Measurements from ENCODE around the gene SIDT2.

SIDT2 gene

GRCh38 chr11:117223741-117224689 is 45.5 kb downstream of the SIDT2 start:
- DNase-seq: peak; percentile 70

DNA sequence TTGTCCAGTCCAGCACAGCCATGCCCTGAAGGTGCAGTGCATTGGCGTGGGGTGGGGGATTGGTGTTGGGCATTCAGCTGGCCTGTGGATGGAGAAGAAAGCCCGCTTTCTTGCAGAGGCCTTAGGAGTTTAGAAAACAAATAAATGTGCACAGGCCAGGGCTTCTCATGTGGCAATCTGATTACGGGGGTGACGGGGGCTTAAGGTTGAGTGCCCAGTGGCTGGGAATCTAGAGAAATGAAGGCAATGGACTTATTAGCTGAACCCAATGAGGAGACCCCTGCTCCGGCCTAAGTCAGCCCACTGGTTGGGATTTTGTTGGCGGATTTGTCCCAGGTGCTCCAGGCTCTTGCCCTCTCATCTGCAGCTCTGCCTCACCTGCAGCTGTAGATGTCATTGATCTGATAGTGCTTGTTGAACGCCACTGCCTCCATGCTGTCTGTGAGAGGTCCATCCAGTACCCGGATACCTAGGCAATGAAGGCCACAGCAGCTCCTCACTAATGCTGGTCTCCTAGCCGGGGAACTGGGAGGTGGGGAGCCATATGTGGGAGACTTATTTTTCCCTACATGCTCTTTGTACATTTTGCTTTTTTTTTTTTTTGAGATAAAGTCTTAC is 47.1 kb downstream of the SIDT2 start:
- no peak for DNase-seq

DNA sequence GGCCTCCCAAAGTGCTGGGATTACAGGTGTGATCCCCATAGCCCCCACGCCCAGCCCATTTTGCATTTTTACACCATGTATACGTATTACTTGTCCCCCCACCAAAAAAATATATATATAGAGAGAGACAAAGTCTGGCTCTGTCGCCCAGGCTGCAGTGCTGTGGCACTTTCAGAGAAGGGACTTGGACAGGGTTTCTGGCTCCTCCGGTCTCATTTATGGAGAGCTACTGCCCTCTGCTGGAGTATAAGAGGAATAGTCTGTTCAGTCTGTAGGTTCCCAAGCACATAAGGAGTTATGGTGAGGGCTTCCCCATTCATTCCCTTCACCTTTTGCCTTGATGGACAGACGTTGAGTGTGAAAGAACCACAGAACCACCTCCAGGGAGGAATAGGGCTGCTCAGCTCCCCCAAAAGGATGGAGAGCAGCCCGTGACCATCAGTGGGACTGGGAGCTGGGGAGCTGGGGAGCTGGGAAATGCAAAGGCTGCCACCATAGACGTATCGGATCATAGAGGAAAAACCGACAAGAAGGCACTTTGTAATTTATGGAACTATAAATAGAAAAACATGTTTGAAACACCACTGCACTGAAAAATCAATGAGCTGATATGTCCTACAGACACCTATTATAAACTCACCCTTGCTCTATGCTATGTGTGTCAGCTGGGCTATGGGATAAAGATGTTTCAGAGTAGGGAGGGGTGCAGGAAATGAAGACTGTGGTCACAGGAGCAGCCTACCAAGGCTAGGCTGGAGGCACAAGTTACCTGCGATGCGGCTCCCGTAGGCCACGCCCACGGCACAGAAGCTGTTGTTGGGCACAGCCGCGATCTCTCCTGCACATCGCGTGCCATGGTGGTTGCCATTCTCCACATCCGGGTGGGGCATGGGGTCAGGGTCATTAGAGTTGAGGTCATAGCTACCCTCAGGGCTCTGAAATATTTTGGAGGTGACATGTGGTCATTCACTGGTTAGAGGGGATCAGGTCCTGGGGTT is 48.1 kb downstream of the SIDT2 start:
- DNase-seq: peak; percentile 94

DNA sequence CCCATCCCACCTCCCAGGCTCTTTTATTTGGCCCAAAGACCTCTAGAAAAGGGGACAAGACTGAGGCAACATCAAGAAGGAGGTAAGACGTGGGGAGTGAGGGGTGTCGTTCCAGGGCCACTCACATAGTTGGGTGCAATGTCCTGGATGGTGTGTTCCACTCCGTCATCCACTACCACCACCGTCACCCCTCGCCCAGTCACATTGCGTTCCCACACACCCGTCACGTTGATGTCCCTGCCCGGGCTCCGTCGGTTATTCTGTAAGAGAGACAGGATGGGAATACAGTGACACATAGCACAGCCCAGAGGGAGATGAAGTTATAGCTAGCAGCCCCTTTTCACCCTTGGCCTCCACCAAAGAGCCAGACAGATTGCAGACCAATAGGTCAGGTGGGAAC is 49.5 kb downstream of the SIDT2 start:
- DNase-seq: no peak

DNA sequence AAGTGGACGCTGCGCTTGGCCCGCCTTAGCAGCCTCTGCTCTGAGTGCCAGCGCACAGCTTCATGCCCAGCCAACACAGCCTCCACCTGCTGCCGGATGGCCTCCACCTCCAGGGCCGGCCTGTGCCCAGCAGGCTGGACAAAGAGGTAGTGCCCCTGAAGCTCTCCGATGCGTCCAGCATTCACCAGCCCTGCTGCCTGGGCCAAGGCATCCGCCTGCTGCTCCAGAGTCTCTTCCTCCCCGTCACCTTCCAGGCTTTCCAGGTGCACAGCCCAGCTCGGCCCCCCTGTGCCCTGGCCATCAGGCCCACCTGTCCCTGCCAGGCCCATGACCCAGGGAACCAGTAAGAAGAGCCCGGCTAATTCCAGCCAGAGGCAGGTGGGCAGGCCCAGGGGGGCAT is 50.9 kb downstream of the SIDT2 start:
- no peak for DNase-seq

DNA sequence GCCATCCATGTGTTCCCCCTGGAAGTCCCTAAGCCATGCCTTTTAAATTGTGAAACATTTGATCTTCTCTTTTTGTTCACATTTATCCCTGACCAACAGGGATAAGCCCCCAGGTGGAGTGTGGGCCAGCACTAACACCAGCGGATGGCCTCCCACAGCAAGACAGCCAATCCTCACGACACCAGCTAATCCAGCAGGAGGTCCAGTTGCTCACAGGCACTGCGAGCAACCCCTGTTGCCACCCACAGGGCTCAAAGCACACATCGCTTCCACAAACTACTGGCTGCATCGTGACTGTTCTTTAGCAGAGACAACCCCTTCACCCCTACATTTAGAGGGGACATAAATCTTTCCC is 51.4 kb downstream of the SIDT2 start:
- no peak for DNase-seq

GRCh38 chr11:117230286-117230961 is 51.9 kb downstream of the SIDT2 start:
- DNase-seq: no peak

- DNase-seq: no peak
Observed at GRCh38 chr11:117230999-117231841, 52.7 kb downstream of the SIDT2 start.

DNA sequence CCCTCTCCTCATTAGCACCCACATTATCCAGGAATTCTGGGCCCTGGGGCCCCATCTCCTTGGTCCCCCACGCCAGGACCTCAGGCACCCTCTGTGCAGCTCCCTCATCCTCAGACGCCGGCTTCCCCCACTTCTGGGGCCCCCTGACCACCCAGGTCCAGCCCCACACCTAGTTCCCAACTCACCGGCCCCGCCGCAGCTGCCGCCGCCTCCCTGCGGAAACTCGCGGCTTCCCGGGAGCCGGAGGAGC is 53.2 kb downstream of the SIDT2 start, which contains the start of gene PCSK7:
Gene PCSK7, minus strand, starts transcription at position 232 of the 250 bp plus-strand sequence. CDS start 2,229 bp downstream, outside the sequence.
- no peak for DNase-seq

DNA sequence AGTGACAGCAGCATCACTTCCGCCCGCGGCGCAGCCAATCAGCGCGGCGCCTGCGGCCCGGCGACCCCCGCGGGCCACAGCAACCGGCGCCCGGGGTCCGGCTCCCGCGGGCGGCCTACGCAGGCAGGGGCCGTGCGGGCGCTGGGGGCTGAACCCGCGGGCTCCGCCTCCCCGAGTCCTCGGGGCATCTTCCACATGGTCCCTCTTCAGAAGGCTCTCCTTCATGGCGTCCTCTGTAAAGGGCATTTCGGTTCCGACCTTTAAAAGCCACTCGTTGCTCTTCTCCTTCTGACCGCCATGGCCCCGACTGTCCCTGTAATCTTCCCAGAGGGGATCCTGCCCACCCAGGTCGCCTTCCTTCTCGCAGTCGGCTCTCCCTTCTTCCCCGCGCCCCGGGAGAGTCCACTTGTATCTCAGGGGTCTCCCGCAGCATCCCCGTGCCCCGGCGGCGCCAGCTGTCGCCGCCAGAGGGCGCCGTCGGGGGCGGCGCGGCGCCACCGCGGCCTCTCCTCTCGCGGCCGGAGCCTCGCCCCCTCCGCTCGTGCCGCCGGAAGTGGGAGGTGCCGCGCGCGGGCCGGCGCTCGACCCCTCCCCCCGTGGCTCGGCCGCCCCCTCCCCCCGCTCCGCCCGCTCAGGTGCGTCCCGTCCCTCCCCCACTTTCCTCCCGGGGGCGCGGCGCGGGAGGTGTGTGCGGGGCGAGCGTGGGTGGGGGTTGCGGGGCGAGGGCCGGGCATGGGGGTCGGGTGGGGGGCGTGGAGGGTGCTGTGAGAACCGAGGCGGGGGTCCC is 53.7 kb downstream of the SIDT2 start, which contains the start of gene RNF214:
Gene RNF214, plus strand, starts transcription at position 580 of the 787 bp plus-strand sequence. CDS start 1,602 bp downstream, outside the sequence.
- peak; percentile 89 for DNase-seq

DNA sequence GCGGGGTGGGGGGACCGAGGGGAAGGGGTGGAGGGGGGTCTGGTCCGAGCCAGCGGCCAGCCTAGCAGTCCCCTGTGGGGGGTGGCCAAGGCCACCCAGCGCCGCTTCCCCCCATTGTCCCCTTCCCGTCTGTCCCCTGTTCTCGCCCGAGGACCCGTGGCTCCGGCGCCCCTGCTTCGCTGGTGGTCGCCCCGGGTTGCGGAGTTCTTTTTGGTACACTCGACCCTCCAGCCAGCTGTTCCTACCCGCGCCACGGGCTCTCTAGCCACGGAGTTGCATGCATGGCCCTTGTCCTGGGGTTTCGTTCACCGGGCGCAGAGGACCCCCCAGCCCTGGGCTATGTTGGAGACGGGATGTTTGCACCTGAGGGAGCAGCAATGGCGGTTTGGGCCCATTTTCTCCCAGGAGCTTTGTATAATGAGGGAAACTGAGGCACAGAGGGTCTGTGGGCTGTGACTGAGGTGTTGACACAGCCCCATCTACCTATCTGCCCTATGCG is 54.4 kb downstream of the SIDT2 start:
- DNase-seq: peak; percentile 38

- DNase-seq: no peak
Observed at GRCh38 chr11:117238221-117238620, 59.7 kb downstream of the SIDT2 start.

- DNase-seq: no peak
Observed at GRCh38 chr11:117239295-117239694, 60.8 kb downstream of the SIDT2 start.

Data from hematopoietic multipotent progenitor cell treated with erythropoietin and hydrocortisone succinate and interleukin-3 and kit ligand, for 4 days (in vitro differentiated cells).